Natural killer cell treated with Interleukin-12 subunit alpha and Interleukin-12 subunit beta and Interleukin-15 and Interleukin-18, amount 100 ng/mL, for 72 hours (primary cell): ENCODE measurements around the gene THBD. TPM values are rescaled to one million over a fixed set of nuclear protein-coding genes. Genes with fewer than 3 reads are reported as not detected.

Source experiments
- ATAC-seq, 2 donors: fragments of 150-1000 bp; cut with Tn5 transposase in 1 of 2; sonication (Bioruptor Pico), chemical (Tn5 transposase) in 1 of 2; 2 replicates each; pipeline ENCODE4 v1.10.0; 2021
- DNase-seq: peaks from one replicate; pipeline ENCODE4 v3.0.0; 2022; ENCODE audit warnings: low spot score
- H3K27ac Mint-ChIP-seq, 2 donors: 1 replicate in 1 of 2; 2 replicates in 1 of 2; pipeline ENCODE4 v1.8.0; 2022; ENCODE audit warnings: mixed read lengths in 2 of 2, mild to moderate bottlenecking in 1 of 2, moderate library complexity in 1 of 2
- H3K27me3 Mint-ChIP-seq, 2 donors: 1 replicate in 1 of 2; 2 replicates in 1 of 2; pipeline ENCODE4 v1.8.0; 2022; ENCODE audit warnings: mixed read lengths in 2 of 2
- H3K36me3 Mint-ChIP-seq: one replicate; pipeline ENCODE4 v1.8.0; 2022; ENCODE audit warnings: mixed read lengths
- H3K4me1 Mint-ChIP-seq, 2 donors: 1 replicate in 1 of 2; 2 replicates in 1 of 2; pipeline ENCODE4 v1.8.0; 2022; ENCODE audit warnings: low read depth in 2 of 2, mixed read lengths in 2 of 2, mild to moderate bottlenecking in 1 of 2
- H3K4me3 Mint-ChIP-seq: one replicate; pipeline ENCODE4 v1.8.0; 2022; ENCODE audit warnings: mixed read lengths
- H3K9me3 Mint-ChIP-seq: 2 replicates; pipeline ENCODE4 v1.8.0; 2022; ENCODE audit warnings: mixed read lengths
- total RNA-seq, 2 donors: library from RNA; stranded (reverse); gene quantifications; one replicate each; pipeline ENCODE4 v1.2.3, GENCODE V29; 2022

The THBD gene
- total RNA-seq, 2 donors from 2014 or later = 0.12 to 0.33 TPM

GRCh38 chr20:23000232-23000947, 49.1 kb downstream of the THBD start:
- Mint-ChIP-seq H3K36me3 (no peaks in the 10 kb centered on the region), H3K27me3 (peaks cover 2 to 4% of the 10 kb centered on the region in 2 donors), H3K27ac (no peak overlapping the region), H3K4me3 (no peak overlapping the region), H3K4me1 (no peaks in the 10 kb centered on the region), H3K9me3 (no peaks in the 10 kb centered on the region)
- no peak for ATAC-seq
- DNase-seq = no peak

GRCh38 chr20:22999756-23000155, 49.7 kb downstream of the THBD start:
- Mint-ChIP-seq H3K4me1 (no peaks in the 10 kb centered on the region), H3K27me3 (peaks cover 2 to 4% of the 10 kb centered on the region in 2 donors), H3K4me3 (no peak overlapping the region), H3K36me3 (no peaks in the 10 kb centered on the region), H3K9me3 (no peaks in the 10 kb centered on the region), H3K27ac (no peak overlapping the region)
- ATAC-seq (no peak), DNase-seq (no peak)

GRCh38 chr20:22998476-22998875, 51.0 kb downstream of the THBD start:
- Mint-ChIP-seq H3K27me3 (peaks cover 2 to 4% of the 10 kb centered on the region in 2 donors), H3K9me3 (no peaks in the 10 kb centered on the region), H3K4me3 (no peak overlapping the region), H3K4me1 (no peaks in the 10 kb centered on the region), H3K27ac (no peak overlapping the region), H3K36me3 (no peaks in the 10 kb centered on the region)
- DNase-seq = no peak
- no peak for ATAC-seq

- Mint-ChIP-seq H3K27ac (no peak overlapping the region), H3K36me3 (no peaks in the 10 kb centered on the region), H3K4me3 (no peak overlapping the region), H3K9me3 (no peaks in the 10 kb centered on the region), H3K4me1 (no peaks in the 10 kb centered on the region), H3K27me3 (peaks cover 2 to 11% of the 10 kb centered on the region in 2 donors)
- DNase-seq (no peak), ATAC-seq (no peak)
These were observed 53.5 kb downstream of the THBD start for GRCh38 chr20:22995923-22996322.

Other genes starting within 250 kb of the THBD start
- gene SSTR4, start 14.4 kb downstream of the THBD start, total RNA-seq = not detected
- 10 to 100 TPM; 13.7 to 16.8 TPM for gene CD93, start 36.7 kb upstream of the THBD start, total RNA-seq